CD4-positive, alpha-beta T cell treated with Interleukin-6 for 4 hours (primary cell): Measurements from ENCODE around the gene CALML6.

Experiments used
- DNase-seq: peaks from one replicate; pipeline ENCODE4 v3.0.0-alpha.2; 2020; ENCODE audit warnings: mixed read lengths

Gene CALML6

DNA sequence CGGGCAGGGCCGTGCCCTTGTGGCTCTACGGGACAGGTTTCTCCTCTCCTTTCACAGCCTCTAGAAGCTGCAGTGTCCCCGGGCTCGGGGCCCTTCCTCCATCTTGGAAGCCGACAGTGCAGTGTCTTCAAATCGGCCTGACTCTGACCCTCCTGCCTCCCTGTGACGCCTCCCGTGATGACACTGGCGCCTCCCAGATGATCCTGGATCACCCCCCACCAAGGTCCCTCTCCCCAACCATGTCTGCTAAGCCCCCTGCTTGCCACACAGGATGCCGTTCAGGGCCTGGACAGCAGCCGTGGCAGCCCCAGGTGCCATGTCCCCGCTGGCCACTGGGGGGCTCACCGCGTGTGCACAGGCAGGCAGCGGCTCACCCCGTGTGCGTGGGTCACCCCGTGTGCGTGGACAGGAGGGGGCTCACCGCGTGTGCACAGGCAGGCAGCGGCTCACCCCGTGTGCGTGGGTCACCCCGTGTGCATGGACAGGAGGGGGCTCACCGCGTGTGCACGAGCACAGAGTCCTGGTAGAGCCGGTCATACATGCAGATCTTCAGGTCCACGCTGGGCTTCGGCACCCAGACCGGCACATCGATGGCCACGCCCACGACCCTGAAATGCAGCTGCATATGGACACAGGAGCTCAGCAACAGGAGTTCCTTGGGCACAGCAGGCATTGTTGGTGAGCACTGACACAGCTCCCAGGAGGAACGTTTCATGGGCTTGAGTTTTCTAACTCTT lies 28.9 kb downstream of the CALML6 start:
- peak; percentile 71 for DNase-seq

DNA sequence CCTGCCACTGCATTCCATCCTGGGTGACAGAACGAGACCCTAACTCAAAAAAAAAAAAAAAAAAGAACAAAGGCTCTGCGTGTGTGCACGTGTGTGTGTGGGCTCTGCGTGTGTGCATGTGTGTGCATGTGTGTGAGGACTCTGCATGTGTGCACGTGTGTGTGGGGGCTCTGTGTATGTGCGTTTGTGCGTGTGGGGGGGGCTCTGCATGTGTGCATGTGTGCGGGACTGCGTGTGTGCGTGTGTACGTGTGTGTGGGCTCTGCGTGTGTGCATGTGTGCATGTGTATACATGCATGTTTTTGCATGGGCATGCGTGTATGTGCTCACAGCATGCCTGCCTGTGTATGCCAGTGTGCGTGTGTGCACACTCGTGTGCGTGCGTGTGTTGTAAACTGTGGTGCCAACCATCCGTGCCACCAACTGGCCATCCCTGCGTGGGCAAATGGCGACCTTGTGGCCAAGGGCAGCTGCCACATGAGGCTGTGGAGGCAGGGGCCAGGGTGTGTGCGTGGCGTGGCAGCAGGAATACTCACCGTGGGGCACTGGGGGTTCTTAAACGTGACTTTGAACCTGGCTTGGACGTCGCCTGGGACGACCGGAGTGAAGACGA lies 30.8 kb downstream of the CALML6 start:
- no peak for DNase-seq

DNA sequence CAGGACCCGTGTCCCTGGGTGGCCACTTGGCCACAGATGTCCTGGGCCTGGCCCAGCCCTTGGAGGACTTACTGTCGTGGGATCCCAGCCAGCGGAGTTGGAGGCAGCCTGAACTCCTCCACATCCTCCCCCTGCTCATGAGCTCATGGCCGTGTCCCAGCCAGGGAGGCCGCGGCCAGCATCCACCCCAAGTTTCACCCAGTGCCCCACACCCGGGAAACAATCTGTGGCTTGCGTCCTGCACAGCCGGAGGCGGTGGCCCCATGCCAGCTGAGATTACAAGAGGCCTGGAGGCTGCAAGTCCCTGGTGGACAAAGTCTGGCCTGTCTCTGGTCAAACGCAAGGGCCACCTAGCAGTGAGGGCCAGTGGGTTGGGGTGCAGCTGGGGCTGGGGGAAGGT lies 31.5 kb downstream of the CALML6 start:
- DNase-seq, result no peak

DNA sequence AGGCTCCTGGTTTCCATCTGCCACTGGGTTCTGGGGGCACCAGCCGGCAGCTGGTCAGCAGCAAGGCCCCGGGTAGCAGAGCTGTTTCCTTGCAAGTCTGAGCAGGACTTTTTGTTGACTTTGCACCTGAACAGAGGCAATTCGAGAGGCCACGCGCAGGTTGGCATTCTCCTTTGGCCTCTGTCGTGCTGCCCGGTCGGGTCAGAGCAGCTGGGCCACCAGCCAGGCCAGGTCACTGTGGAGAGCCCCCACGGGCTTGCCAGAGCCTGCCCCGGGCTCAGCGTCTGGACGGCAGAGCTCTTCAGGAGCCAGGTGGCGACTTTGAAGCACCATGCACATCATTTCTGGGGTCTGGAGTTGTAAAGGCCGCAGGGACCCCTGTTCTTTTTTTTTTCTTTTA lies 32.4 kb downstream of the CALML6 start:
- no peak for DNase-seq

DNA sequence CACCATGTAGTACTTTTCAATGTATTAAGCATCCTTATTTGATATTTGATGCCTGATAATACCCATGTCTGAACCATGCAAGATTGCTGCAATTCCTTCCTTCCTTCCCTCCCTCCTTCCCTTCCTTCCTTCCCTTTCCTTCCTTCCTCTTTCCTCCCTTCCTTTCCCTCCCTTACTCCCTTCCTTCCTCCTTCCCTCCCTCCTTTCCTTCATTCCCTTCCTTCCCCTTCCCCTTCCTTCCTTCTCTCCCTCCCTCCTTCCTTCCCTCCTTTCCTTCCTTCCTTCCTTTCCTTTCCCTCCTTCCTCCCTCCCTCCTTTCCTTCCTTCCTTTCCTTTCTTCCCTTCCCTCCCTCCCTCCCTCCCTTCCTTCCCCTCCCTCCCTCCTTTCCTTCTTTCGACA lies 33.7 kb downstream of the CALML6 start:
- DNase-seq, result no peak

DNA sequence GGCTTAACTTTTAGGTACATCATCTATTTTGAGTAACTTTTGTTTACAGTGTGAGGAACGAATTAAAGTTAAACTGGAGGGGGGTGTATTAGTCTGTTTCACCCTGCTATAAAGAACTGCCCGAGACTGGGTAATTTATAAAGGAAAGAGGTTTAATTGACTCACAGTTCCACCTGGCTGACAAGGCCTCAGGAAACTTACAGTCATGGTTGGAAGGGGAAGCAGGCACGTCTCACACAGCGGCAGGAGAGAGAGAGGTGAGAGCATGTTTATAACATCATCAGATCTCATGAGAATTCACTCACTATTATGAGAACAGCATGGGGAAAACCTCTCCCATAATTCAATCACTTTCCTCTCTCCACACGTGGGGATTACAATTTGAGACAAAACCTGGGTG lies 35.9 kb downstream of the CALML6 start:
- no peak for DNase-seq

DNA sequence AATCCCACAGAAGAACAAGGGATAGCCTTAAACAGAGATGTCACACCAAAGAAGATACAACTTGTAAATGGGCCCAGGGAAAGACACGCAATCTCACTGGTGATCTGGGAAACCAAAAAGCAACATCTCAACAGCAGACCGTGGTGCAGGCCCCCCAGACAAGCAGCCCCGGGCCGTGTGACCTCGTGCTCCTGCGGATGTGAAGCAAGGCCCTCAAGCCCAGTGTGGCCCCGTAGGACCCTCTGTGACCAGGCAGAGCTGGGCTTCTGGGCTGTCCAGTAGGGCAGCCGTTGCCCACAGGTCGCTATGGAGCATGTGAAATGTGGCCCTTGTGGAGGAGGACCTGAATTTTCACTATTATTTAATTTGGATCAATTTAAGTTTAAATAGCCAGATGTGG lies 39.0 kb downstream of the CALML6 start:
- DNase-seq, result no peak

DNA sequence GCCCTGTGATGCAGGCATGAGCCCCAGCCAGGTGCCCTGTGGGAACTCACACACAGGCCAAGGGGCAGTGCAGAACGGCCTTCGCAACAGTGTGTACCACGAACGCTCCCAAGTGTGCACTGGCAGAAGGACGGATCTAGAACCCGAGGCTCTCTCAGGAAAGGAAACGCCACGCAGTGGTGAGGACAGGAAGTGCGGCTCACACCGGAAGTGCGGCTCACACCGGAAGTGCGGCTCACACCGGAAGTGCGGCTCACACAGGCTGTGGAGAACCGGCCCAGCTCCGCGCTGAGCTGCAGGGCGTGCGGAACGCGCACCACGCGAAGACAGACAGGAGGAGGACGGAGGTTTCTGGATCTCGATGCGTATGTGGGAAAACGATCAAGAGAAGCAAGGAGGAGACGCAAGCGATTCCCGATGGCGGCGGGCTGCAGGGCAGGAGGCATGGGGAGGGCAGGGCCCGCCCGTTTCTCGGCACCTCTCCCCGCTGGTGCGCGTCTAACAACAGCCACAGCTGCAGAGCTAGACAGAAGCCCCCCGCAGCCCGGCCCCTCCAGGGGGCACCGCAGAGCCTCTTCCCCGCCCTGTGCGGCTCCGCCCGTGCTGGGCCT lies 39.9 kb downstream of the CALML6 start:
- no peak for DNase-seq

DNA sequence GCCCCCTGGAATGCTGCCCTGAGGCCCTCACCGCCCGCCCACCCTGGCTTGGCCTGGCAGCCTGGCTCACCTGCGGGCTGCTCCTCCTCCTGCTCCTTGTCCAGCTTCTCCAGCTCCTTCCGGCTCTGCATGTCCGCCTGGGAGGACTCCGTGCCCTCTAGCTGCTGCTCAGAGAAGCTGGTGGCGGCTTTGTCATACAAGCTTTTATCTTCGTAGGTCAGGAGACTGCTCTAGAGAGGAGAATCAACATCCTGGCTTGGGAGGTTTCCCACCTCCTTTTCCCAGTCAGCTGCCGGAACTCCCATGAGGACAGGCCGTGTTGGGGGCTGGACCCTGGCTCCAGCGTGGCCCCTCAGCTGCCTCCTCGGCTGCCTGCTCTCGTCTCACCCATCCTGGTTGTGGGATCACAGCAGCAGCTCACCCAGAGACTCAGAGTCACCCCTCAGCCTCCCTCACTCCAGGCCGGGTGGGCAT lies 40.6 kb downstream of the CALML6 start:
- DNase-seq, result no peak

DNA sequence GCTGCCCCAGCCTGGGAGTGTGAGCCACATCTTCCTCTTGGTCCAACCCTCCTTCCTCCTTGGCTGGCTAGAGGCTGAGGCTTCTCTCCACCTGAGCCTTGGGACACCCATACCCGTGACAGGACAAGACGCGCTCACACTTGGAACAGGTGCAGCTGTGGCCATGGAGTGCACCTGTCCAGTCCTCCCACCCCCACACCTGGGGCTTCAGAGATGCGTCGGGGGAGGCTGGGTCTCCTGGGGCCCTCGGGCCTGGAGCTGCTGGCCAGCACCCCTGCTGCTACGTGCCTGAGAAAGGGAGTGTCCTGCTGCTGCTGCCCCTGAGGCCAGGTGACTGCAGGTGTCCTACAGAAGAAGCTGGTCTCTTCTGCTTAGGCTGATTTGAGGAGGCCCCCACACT lies 41.0 kb downstream of the CALML6 start:
- no peak for DNase-seq

DNA sequence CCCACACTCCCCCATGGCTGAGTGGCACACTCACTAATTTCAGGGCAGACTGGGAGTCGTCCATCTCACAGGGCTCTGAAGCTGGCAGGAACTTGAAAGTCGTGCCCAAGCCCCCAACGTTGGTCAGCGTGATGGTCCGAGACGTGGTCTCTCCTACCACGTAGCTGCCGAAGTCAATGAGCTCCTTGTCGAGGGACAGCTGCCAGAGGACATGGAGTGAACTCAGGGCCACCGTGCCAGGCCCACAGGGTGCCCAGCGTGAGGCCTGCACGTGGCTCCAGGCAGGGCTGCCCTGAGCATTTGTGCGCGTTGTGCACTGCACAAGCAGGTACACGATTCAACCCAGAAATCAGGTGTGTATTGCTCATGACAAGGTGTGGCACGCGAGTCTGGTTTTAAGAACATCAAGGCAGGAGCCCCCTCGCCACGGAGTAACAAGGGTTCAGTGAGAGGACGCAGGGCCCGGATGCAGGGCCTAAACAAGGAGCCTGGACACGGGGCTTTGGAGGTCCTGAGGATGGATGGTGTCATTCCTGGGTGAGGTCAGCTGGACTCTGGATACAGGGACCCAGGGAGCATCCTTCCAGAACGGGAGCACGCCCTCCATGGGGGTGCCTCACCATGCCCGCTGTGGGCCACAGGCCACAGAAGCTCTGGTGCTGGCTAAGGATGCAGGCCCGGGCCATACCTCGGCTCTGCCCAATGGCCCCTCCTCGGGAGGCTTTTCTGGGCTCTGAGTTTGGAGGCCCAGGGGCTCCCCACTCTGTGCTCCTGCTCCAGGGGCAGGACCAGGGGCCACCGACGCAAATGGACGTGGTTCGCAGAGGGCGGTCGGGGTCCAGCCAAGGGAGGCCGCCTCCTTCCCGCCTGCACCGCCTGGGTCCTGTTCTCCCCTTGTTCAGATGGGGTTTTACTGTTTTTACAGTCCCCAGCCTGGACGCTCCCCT lies 41.8 kb downstream of the CALML6 start:
- DNase-seq, result no peak

DNA sequence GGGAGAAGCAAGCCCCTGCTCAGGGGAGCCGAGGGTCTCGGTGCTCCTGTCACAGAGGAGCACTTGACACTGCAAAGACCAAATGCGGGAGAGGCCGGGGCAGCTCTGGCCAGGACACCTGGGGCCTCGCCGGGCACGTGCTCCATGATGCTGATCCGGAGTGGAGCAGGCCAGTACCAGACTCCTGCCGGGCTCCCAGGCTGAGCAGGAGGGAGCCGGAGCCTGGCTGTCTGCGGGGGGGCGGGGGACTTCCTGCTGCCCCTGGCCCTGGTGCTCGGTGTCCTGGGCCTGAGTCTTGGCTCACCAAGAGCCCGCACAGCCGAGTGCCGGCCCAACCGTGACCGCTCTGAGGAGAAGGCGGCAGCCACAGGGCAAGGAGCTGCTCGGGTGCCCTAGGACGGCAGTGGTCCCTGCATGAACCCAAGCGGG lies 42.5 kb downstream of the CALML6 start:
- no peak for DNase-seq

DNA sequence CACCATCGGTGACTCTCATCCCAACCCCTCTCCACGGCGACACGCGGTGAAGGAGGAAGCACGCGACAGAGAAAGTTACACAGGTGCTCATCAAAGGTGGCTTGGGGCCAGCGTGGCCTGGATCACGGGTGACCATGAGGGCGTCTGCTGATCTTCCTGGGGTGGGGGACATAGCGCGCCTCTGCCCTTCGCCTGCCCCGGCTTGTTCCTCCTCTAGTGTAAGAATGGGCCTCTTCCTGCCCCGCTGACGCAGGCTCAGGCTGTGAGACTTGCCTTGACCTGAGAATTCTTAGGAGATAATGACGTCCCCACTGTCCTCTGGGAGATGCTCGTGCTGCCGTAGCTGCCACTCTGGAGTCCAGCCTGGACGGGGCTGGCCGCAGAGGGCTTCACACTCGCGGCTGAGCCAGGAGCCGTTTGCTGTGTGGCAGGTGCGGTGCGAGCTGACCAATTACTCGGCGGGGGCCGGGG lies 43.0 kb downstream of the CALML6 start:
- DNase-seq, result no peak

DNA sequence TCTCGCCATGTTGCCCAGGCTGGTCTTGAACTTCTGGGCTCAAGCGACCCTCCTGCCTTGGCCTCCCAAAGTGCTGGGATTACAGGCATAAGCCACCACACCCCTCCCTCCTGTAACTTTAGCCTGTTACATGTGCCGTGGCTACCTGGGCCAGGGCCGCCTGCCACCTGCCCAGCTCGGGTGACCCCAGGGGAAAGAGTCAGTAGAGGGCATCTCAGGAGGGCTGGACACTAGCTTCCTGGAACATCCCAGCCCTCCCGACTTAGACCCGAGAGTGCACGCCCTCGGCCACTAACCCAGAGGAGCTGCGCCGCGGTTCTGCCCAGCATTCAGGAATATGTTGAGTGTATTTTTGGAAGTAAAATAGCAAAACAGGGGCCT lies 44.4 kb downstream of the CALML6 start:
- no peak for DNase-seq

DNA sequence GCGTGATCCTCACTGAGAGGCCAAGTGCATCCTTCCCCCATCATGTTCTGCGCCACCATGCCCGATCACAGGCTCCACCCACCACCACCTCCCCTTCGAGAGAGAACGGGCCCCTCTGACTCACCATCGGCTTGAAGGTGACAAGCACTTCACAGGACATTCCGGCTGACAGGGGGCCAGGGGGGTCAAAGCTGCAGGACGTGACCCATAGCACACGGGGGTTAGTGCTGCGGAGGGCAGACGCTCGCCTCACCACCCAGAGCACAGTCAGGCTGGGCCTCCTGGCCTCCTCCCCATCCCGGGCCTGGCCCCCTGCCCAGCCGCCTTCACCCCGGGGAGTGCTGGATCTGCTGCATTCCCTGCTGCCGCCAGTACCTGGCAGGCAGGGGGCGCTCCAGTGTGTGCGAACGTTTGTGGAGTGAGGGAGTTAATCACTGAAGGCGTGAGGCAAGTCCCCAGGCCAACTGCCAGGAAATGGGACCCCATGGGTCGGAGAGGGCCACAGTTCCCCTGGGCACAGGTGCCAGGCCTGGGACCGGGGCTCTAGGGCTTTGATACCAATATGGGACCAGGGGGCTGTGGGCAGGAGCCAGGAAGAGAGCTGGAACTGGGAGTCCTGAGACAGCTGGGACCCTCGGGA lies 44.9 kb downstream of the CALML6 start:
- DNase-seq, result peak; percentile 67

DNA sequence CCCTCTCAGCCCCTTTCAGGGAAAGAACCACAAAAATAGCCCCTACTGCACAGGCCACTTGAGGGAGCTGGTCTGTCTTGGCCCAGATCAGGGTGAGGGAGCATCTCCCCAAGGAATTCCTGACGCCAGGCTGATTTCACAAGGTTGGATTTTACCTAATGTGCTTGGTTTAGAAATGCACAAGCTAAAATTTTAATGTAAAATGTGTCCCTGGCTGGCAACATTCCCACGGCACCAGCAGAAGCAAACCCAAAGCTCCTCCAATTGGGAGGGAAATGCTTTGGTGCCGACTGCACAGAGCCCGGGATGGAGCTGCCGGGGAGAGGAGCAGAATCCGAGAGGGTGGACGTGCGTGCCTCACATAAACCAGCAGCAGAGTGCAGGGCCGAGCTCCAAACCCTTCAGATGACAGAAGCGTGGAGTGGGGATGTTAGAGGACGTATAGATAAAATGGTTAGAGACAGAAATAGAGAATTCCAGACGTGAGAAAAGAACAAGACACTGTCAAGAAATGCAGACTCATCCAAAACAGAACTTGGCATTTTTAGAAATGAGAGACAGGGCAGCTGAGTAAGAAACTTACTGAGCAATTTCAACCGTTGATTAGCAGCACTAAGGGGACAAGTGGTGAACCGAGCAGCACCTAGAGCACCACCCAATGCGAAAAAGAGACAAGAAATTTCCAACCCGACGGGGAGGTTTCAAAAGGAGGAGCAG lies 45.6 kb downstream of the CALML6 start:
- no peak for DNase-seq

DNA sequence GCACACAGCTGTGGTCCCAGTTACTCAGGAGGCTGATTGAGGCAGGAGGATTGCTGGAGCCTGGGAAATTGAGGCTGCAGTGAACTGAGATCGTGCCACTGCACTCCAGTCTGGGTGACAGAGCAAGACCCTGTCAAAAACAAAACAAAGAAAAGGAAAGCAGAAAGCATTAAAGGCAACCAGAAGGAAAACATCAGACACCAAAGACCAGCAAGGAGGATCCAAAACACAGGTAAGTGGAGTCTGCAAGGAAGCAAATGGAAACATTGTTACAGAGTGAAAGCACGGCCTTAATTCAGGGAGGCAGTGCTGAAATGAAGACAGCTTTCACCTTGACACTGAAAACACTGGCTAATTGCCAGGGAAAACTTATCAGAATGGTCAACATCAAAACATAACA lies 47.7 kb downstream of the CALML6 start:
- DNase-seq, result no peak

DNA sequence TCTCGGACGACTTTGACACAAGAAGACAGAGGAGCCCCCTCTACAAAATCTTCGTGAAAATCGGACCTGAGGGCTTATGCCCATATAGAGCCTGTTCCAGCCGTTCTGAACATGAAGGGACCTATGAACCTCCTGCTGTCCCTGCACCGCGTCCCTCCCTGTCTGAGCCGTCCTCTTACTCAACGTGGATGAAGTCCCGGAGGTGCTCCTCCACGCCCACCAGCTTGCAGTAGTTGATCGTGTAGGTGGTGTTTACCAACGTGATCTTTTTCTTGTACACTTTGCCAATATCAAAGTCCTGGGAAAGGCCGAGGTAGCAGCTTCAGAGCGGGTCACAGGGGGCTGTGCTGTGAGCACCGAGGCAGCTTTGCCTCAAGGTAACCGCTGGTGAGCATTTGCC lies 48.5 kb downstream of the CALML6 start:
- DNase-seq, result no peak

DNA sequence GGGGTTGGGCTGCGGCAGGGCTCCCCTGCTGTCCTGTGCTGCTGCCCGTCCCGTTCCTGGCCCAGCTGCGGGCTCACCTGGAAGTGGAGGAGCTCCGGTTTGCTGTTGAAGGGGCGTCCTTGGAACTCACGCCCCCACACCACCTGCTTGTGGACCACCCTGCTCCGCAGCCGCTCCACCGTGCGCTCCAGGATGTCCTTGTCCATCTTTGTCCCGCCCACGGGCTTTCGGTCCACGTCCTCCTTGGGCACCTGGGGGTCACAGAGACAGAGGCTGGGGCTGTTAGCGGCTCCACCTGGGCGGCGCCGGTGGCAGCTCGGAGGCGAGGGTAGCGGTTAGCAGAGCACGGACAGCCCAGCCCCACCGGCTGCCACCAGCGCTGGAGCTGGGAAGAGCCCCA lies 49.8 kb downstream of the CALML6 start:
- DNase-seq, result no peak

DNA sequence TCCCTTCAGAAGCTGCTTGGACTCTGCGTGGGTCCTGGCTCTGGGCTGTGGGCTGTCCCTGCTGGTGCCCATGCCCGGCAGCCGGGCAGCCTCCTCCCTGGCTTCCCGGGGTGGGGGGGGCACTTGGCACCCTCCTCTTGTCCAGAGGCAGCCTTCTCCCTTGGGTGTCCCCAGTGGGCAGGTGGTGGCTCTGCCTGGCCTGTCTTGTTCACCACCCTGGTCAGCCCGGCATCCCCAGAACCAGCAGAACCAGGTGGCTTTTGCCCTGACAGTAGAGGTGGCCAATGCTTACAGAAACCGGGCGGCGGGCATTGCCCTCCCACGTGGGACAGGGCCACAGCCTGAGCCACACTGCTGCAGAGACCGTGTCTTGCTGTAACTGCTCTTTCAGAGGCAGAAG lies 50.5 kb downstream of the CALML6 start:
- DNase-seq, result no peak

DNA sequence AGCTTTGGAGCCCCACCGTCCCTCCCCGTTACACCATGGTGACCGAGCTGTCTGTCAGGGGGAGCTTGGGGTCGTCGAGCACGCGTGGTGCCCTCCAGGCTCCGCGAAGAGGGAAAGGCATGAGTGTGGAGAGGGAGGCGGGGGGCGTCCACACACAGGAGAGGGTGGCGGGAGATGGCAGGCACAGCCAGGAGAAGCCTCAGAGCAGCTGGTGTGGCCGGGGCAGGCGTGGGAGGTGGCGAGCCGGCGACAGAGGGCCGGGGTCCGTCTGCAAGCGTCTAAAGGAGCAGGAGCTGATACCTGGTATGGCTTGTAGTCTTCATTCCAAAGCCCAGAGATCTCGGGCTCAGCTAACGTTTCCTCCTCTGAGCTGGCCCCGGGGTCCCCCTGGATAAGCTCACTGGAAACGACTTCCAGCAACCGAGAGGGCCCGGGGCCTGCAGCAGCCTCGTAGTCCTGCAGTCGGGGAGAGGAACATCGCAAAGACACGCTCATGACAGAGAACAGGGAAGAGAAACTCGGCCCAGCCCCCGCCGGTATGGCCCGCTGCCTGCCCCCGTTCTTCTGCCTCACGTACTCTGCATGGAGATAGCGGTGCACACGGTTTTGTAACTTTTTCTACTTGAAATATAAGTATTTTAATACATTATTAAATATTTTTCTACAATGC lies 51.1 kb downstream of the CALML6 start:
- no peak for DNase-seq
